Measurements from ENCODE around the gene EFNA2. TPM values are rescaled to one million over a fixed set of nuclear protein-coding genes. Genes with fewer than 3 reads are reported as not detected.
"Not testable (repeated sequence)": the region's sequence is repeated elsewhere in the genome, so short reads cannot be mapped to it uniquely, and the experiment has no call there.

EFNA2 gene
- total RNA-seq, 1 donor from 2014 or later = not detected

- ChIA-PET POLR2A (interaction anchor here (1.0 to 10.1 kb wide), 5 partner anchors 23 to 257 kb away, joined by 3 to 824 read pairs (median 4); partner anchors contain the start of genes CIRBP, RNU6-2 and WDR18), CTCF (interaction anchor here (1.8 to 6.1 kb wide), 2 partner anchors 24 to 129 kb away, joined by 10 to 540 read pairs; partner anchors contain the start of gene CIRBP)
- DNase-seq (peak; percentile 85), ATAC-seq (ENCODE audit: low read depth) (peak; percentile 67)
- intact Hi-C loops (cut with micrococcal nuclease) = loop anchor here (1.0 to 10.0 kb wide), 5 partner anchors 146 to 577 kb away; partner anchors contain the start of genes POLR2E, PTBP1, RNF126 and RNU6-2
- Mint-ChIP-seq H3K36me3 (ENCODE audit: low read depth) (peaks cover 2% of the 10 kb centered on the region), H3K4me1 (peaks cover 53% of the 10 kb centered on the region), H3K4me3 (peak within 1 kb of the TSS; percentile 86), H3K27me3 (peaks cover 7% of the 10 kb centered on the region), H3K9me3 (no peaks in the 10 kb centered on the region), H3K27ac (peak within 1 kb of the TSS; percentile 74)
- TF ChIP-seq CTCF (IDR thresholded peaks at IDR 0.05) = no peak
Observed at GRCh38 chr19:1241417-1242095, 44.1 kb upstream of the EFNA2 start, which contains the start of gene ATP5F1D. Gene ATP5F1D (plus strand): TSS chr19:1241751. CDS start chr19:1241851, 100 bp downstream.

- ATAC-seq (ENCODE audit: low read depth) (peak; percentile 53), DNase-seq (peak; percentile 88)
- no peaks in the 10 kb centered on the region for H3K27me3 Mint-ChIP-seq
- intact Hi-C loops (cut with micrococcal nuclease) = loop anchor here (1.0 to 10.0 kb wide), 3 partner anchors 22 to 579 kb away; partner anchors contain the start of gene RNF126
- H3K36me3 Mint-ChIP-seq (ENCODE audit: low read depth) = peaks cover 2% of the 10 kb centered on the region
- H3K9me3 Mint-ChIP-seq = no peaks in the 10 kb centered on the region
- peak overlapping the region; percentile 78 for H3K4me3 Mint-ChIP-seq
- CTCF ChIA-PET = interaction anchor here (0.6 to 6.1 kb wide), 28 partner anchors 9 to 334 kb away, joined by 3 to 540 read pairs (median 5); partner anchors contain the start of genes ABCA7, CIRBP, CNN2 and FAM174C
- TF ChIP-seq CTCF (IDR thresholded peaks at IDR 0.05) = no peak
- peak overlapping the region; percentile 93 for H3K27ac Mint-ChIP-seq
- peaks cover 44% of the 10 kb centered on the region for H3K4me1 Mint-ChIP-seq
- POLR2A ChIA-PET = interaction anchor here (0.6 to 10.1 kb wide), 18 partner anchors 9 to 304 kb away, joined by 3 to 824 read pairs (median 6); partner anchors contain the start of genes CIRBP, CNN2, FAM174C and REEP6
Observed at GRCh38 chr19:1243768-1244692, 41.6 kb upstream of the EFNA2 start.

- H3K27ac Mint-ChIP-seq = peak overlapping the region; percentile 93
- peaks cover 39% of the 10 kb centered on the region for H3K4me1 Mint-ChIP-seq
- DNase-seq (no peak), ATAC-seq (ENCODE audit: low read depth) (no peak)
- no peaks in the 10 kb centered on the region for H3K27me3 Mint-ChIP-seq
- intact Hi-C loops (cut with micrococcal nuclease) = loop anchor here (1.0 to 10.0 kb wide), 3 partner anchors 21 to 580 kb away; partner anchors contain the start of gene RNF126
- no peak for TF ChIP-seq CTCF (IDR thresholded peaks at IDR 0.05)
- ChIA-PET POLR2A (interaction anchor here (0.6 to 10.1 kb wide), 17 partner anchors 8 to 330 kb away, joined by 3 to 824 read pairs (median 6); partner anchors contain the start of genes CIRBP, FAM174C and REEP6), CTCF (interaction anchor here (0.6 to 6.1 kb wide), 26 partner anchors 8 to 334 kb away, joined by 3 to 540 read pairs (median 6); partner anchors contain the start of genes ABCA7, CIRBP, CNN2 and FAM174C)
- H3K4me3 Mint-ChIP-seq = peak overlapping the region; percentile 78
- peaks cover 2% of the 10 kb centered on the region for H3K36me3 Mint-ChIP-seq (ENCODE audit: low read depth)
- no peaks in the 10 kb centered on the region for H3K9me3 Mint-ChIP-seq
Observed at GRCh38 chr19:1244693-1245451, 40.8 kb upstream of the EFNA2 start.

- ChIA-PET POLR2A (interaction anchor here (2.7 to 10.1 kb wide), 3 partner anchors 19 to 30 kb away, joined by 30 to 824 read pairs (median 33); partner anchors contain the start of genes CIRBP and FAM174C), CTCF (interaction anchor here (2.2 to 6.1 kb wide), 2 partner anchors 20 to 30 kb away, joined by 14 to 540 read pairs; partner anchors contain the start of genes CIRBP and FAM174C)
- DNase-seq (no peak), ATAC-seq (ENCODE audit: low read depth) (no peak)
- no peak for TF ChIP-seq CTCF (IDR thresholded peaks at IDR 0.05)
- H3K36me3 Mint-ChIP-seq (ENCODE audit: low read depth) = peaks cover 2% of the 10 kb centered on the region
- H3K4me3 Mint-ChIP-seq = no peak overlapping the region
- H3K9me3 Mint-ChIP-seq = no peaks in the 10 kb centered on the region
- H3K27ac Mint-ChIP-seq = no peak overlapping the region
- intact Hi-C loops (cut with micrococcal nuclease) = loop anchor here (10.0 kb wide), 1 partner anchor 581 kb away; the partner anchor contains the start of gene RNF126
- H3K27me3 Mint-ChIP-seq = no peaks in the 10 kb centered on the region
- peaks cover 38% of the 10 kb centered on the region for H3K4me1 Mint-ChIP-seq
Observed at GRCh38 chr19:1245494-1246264, 40.0 kb upstream of the EFNA2 start.

GRCh38 chr19:1246265-1247087 lies 39.2 kb upstream of the EFNA2 start:
- intact Hi-C loops (cut with micrococcal nuclease) = loop anchor here (10.0 kb wide), 1 partner anchor 582 kb away; the partner anchor contains the start of gene RNF126
- DNase-seq; H3K9me3 Mint-ChIP-seq; H3K36me3 Mint-ChIP-seq (ENCODE audit: low read depth); H3K4me3 Mint-ChIP-seq; H3K27ac Mint-ChIP-seq; ATAC-seq (ENCODE audit: low read depth); H3K27me3 Mint-ChIP-seq: not testable (repeated sequence)
- ChIA-PET POLR2A (interaction anchor here (0.6 to 10.1 kb wide), 7 partner anchors 18 to 410 kb away, joined by 3 to 824 read pairs (median 6); partner anchors contain the start of genes CIRBP and FAM174C), CTCF (interaction anchor here (1.5 kb wide), 1 partner anchor 21 kb away, joined by 10 read pairs; no protein-coding TSS in a partner anchor)
- peaks cover 33% of the 10 kb centered on the region for H3K4me1 Mint-ChIP-seq
